Neural progenitor cell (in vitro differentiated cells): ENCODE measurements around the gene FAM98A.

Source experiments
- CTCF ChIP-seq: fragments of 200-600 bp; sonication (generic); IDR thresholded peaks from 2 replicates; pipeline ENCODE4 v1.5.1; 2017; ENCODE audit warnings: antibody characterized with exemption, mild to moderate bottlenecking
- EZH2 ChIP-seq: fragments of 200-600 bp; sonication (generic); IDR thresholded peaks from 2 replicates; pipeline ENCODE4 v1.6.1; 2017; ENCODE audit warnings: antibody characterized with exemption, mild to moderate bottlenecking, moderate library complexity
- EZH2phosphoT487 ChIP-seq: fragments of 200-600 bp; sonication (generic); IDR thresholded peaks from 2 replicates; pipeline ENCODE4 v1.6.1; 2017; ENCODE audit warnings: antibody characterized with exemption

DNA sequence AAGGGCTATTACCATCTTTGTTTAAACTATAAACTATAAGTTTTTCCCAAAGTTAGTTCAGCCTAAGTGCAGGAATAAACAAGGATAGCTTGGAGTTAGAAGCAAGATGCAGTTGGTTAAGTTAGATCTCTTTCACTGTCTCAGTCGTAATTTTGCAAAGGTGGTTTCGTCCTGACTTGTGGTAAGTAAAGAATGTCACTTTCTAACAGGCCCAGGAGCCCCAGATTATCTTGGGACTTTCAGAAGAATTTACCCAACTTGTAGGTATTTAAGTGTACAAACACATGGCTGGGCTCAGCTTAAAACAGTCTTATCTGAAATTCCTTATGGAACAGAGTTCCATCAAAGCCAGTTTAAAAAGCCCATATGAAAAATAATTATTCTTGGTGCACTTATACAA is 18.3 kb upstream of the FAM98A start:
- TF ChIP-seq CTCF: no peak
- no peak for TF ChIP-seq EZH2
- TF ChIP-seq EZH2phosphoT487: no peak
